HepG2 (cell line): ENCODE measurements around the gene TOMM20. TPM values are rescaled to one million over a fixed set of nuclear protein-coding genes. Genes with fewer than 3 reads are reported as not detected.

ENCODE experiments used
- ETV6 ChIP-seq: sonication (generic); formaldehyde crosslinking; conservative IDR thresholded peaks from 2 replicates; pipeline ENCODE4 v1.4.0; 2020; ENCODE audit warnings: missing genetic modification reagents
- HNRNPK ChIP-seq: fragments of 200-400 bp; formaldehyde crosslinking; IDR thresholded peaks from 2 replicates; pipeline ENCODE4 v1.6.1; 2018; ENCODE audit warnings: low read length, low read depth, moderate library complexity, mild to moderate bottlenecking; ENCODE audit not compliant: poor library complexity, severe bottlenecking
- HOXA7 ChIP-seq: sonication (generic); formaldehyde crosslinking; IDR thresholded peaks from 2 replicates; pipeline ENCODE4 v1.8.1; 2022; ENCODE audit warnings: mild to moderate bottlenecking, missing genetic modification reagents, moderate library complexity
- IRF2 ChIP-seq: IDR thresholded peaks from 2 replicates; pipeline ENCODE4 v1.6.1; 2018; ENCODE audit warnings: missing genetic modification reagents, missing compliant biosample characterization
- NFATC3 ChIP-seq: sonication (generic); formaldehyde crosslinking; IDR thresholded peaks from 2 replicates; pipeline ENCODE4 v1.5.1; 2020; ENCODE audit warnings: mild to moderate bottlenecking, missing genetic modification reagents
- NFE2 ChIP-seq: sonication (generic); formaldehyde crosslinking; IDR thresholded peaks from 2 replicates; pipeline ENCODE4 v1.4.0; 2020; ENCODE audit warnings: missing genetic modification reagents
- RBM22 ChIP-seq: fragments of 200-400 bp; formaldehyde crosslinking; optimal IDR thresholded peaks from 2 replicates; pipeline ENCODE3; 2017; ENCODE audit warnings: mild to moderate bottlenecking, low read length, moderate library complexity
- XRCC5 ChIP-seq: fragments of 200-400 bp; formaldehyde crosslinking; optimal IDR thresholded peaks from 2 replicates; pipeline ENCODE3; 2017; ENCODE audit warnings: mild to moderate bottlenecking, low read length
- ZMYM3 ChIP-seq: sonication (generic); formaldehyde crosslinking; IDR thresholded peaks from 2 replicates; pipeline ENCODE4 v1.5.1; 2020; ENCODE audit warnings: mild to moderate bottlenecking, missing genetic modification reagents
- ZNF317 ChIP-seq: sonication (generic); formaldehyde crosslinking; IDR thresholded peaks from 2 replicates; pipeline ENCODE4 v1.5.0; 2020; ENCODE audit warnings: mild to moderate bottlenecking, missing genetic modification reagents
- ZNF598 ChIP-seq: sonication (generic); formaldehyde crosslinking; IDR thresholded peaks from 2 replicates; pipeline ENCODE4 v1.5.1; 2020; ENCODE audit warnings: mild to moderate bottlenecking, missing genetic modification reagents, borderline replicate concordance
- ZNF768 ChIP-seq: sonication (generic); formaldehyde crosslinking; IDR thresholded peaks from 2 replicates; pipeline ENCODE4 v1.4.0; 2020; ENCODE audit warnings: missing genetic modification reagents
- ZNF777 ChIP-seq: sonication (generic); formaldehyde crosslinking; IDR thresholded peaks from 2 replicates; pipeline ENCODE4 v1.4.0; 2020; ENCODE audit warnings: missing genetic modification reagents
- ZNF883 ChIP-seq: sonication (generic); formaldehyde crosslinking; IDR thresholded peaks from 2 replicates; pipeline ENCODE4 v1.5.1; 2020; ENCODE audit warnings: mild to moderate bottlenecking, missing genetic modification reagents; ENCODE audit errors: not compliant biosample characterization
- ZSCAN21 ChIP-seq: sonication (generic); formaldehyde crosslinking; IDR thresholded peaks from 2 replicates; pipeline ENCODE4 v1.8.0; 2022; ENCODE audit warnings: mild to moderate bottlenecking, missing genetic modification reagents, moderate library complexity, borderline replicate concordance
- polyA plus RNA-seq, 8 experiments: library from polyadenylated mRNA; depleted of rRNA in 3 of 8; stranded (reverse) in 7 of 8; unstranded in 1 of 8; fragments of >200 nt; fragmentation: Illumina TruSeq in 4 of 8; extraction: Trizol in 4 of 8; gene quantifications; 2 replicates each; pipeline versions ENCODE4 v1.2.1 to v1.2.3, GENCODE V29; 2011 to 2016; ENCODE audit warnings: low read depth in 4 of 8, missing spikeins in 1 of 8, mixed read lengths in 1 of 8; ENCODE audit not compliant: insufficient read depth in 1 of 8
- total RNA-seq, 5 experiments: library from RNA; depleted of rRNA; stranded (reverse); fragments of >200 nt; fragmentation: Illumina TruSeq; extraction: Trizol; gene quantifications; 2 replicates each; pipeline ENCODE4 v1.2.3, GENCODE V29; 2016; ENCODE audit warnings: low read depth in 1 of 5
- TF ChIP-seq, protein P1 (sequence below): sonication (generic); formaldehyde crosslinking; IDR thresholded peaks from 2 replicates; pipeline ENCODE4 v1.4.0; 2020; ENCODE audit warnings: missing genetic modification reagents
- TF ChIP-seq, protein P2 (sequence below): sonication (generic); formaldehyde crosslinking; IDR thresholded peaks from 2 replicates; pipeline ENCODE4 v1.9.0; 2021; ENCODE audit warnings: missing genetic modification reagents, mild to moderate bottlenecking, borderline replicate concordance
- TF ChIP-seq, protein P3 (sequence below): IDR thresholded peaks from 2 replicates; pipeline ENCODE4 v1.6.1; 2016; ENCODE audit warnings: low read depth
- TF ChIP-seq, protein P4 (sequence below): sonication (generic); formaldehyde crosslinking; IDR thresholded peaks from 2 replicates; pipeline ENCODE4 v1.4.0; 2020; ENCODE audit warnings: missing genetic modification reagents
- TF ChIP-seq, protein P5 (sequence below): sonication (generic); formaldehyde crosslinking; IDR thresholded peaks from 2 replicates; pipeline ENCODE4 v1.4.0; 2020; ENCODE audit warnings: missing genetic modification reagents

The TOMM20 gene
- total and polyA plus RNA-seq, 2 of the 13 experiments (the other 11 are each of a cell fraction or from before 2014, with no cell fraction given) = 153 to 376 TPM

DNA sequence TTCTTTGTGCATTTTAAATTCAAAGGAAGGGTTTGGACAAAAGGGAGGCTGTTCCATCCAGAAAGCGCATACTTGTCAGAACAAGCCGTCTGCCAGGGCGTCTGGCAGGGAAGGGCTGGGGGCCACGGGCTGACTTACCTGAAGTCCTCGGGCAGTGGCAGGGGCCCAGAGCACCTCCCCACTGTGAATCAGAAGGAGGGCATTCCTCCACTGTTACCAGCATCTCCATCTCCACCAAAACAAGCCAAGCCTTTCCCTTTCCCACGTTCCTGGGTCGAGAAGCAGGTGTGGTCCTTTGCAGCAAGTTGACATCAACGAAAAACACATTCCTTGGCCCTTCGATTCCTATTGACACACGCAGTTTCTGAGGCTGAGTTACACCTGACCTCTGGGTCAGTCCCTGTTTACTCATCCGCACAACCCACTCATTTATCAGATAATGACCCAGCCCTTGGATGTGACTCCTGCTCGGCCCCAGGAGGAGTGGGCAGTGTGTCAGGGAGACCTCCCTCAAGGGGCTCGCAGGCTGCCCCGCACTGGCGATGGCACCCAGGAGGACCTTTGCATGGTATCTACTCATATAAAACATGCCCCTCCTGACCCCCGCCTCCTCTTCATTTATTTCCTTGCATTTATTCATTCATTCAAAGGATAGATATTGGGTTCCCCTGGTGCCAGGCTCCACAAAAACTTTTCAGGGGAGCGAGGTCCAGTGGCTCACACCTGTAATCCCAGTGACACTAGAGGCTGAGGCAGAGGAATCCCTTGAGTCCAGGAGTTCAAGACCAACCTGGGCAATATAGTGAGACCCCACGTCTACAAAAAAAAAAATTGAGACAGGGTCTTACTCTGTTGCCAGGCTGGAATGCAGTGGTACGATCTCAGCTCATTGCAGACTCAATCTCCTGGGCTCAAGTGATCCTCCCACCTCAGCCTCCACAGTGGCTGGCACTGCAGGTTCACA is 60.2 kb downstream of the TOMM20 start (continued):
- no peak; the same call in 1 of the 2 replicates for TF ChIP-seq ZNF317 (CRISPR knock-in tag)
- peak; percentile 53 for TF ChIP-seq RBM22
- TF ChIP-seq, protein P1, sequence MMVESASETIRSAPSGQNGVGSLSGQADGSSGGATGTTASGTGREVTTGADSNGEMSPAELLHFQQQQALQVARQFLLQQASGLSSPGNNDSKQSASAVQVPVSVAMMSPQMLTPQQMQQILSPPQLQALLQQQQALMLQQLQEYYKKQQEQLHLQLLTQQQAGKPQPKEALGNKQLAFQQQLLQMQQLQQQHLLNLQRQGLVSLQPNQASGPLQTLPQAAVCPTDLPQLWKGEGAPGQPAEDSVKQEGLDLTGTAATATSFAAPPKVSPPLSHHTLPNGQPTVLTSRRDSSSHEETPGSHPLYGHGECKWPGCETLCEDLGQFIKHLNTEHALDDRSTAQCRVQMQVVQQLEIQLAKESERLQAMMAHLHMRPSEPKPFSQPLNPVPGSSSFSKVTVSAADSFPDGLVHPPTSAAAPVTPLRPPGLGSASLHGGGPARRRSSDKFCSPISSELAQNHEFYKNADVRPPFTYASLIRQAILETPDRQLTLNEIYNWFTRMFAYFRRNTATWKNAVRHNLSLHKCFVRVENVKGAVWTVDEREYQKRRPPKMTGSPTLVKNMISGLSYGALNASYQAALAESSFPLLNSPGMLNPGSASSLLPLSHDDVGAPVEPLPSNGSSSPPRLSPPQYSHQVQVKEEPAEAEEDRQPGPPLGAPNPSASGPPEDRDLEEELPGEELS (CRISPR knock-in tag) = peak; percentile 94
- no peak for TF ChIP-seq HNRNPK
- no peak for TF ChIP-seq ZNF777
- TF ChIP-seq XRCC5 = peak; percentile 54
- TF ChIP-seq ZMYM3 = peak; percentile 48; the same call in 1 of the 2 replicates
- TF ChIP-seq ZNF883 (CRISPR knock-in tag) = no peak
- TF ChIP-seq ZNF598 (CRISPR knock-in tag) = no peak
- TF ChIP-seq, protein P2, sequence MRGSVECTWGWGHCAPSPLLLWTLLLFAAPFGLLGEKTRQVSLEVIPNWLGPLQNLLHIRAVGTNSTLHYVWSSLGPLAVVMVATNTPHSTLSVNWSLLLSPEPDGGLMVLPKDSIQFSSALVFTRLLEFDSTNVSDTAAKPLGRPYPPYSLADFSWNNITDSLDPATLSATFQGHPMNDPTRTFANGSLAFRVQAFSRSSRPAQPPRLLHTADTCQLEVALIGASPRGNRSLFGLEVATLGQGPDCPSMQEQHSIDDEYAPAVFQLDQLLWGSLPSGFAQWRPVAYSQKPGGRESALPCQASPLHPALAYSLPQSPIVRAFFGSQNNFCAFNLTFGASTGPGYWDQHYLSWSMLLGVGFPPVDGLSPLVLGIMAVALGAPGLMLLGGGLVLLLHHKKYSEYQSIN (CRISPR knock-in tag) = no peak
- TF ChIP-seq, protein P3, sequence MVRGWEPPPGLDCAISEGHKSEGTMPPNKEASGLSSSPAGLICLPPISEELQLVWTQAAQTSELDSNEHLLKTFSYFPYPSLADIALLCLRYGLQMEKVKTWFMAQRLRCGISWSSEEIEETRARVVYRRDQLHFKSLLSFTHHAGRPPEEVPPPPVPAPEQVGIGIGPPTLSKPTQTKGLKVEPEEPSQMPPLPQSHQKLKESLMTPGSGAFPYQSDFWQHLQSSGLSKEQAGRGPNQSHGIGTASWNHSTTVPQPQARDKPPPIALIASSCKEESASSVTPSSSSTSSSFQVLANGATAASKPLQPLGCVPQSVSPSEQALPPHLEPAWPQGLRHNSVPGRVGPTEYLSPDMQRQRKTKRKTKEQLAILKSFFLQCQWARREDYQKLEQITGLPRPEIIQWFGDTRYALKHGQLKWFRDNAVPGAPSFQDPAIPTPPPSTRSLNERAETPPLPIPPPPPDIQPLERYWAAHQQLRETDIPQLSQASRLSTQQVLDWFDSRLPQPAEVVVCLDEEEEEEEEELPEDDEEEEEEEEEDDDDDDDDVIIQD (CRISPR knock-in tag) = peak; percentile 71; the same call in 1 of the 2 replicates
- TF ChIP-seq, protein P4, sequence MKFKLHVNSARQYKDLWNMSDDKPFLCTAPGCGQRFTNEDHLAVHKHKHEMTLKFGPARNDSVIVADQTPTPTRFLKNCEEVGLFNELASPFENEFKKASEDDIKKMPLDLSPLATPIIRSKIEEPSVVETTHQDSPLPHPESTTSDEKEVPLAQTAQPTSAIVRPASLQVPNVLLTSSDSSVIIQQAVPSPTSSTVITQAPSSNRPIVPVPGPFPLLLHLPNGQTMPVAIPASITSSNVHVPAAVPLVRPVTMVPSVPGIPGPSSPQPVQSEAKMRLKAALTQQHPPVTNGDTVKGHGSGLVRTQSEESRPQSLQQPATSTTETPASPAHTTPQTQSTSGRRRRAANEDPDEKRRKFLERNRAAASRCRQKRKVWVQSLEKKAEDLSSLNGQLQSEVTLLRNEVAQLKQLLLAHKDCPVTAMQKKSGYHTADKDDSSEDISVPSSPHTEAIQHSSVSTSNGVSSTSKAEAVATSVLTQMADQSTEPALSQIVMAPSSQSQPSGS (CRISPR knock-in tag) = peak; percentile 80
- TF ChIP-seq ZNF768 = no peak
- TF ChIP-seq, protein P5, sequence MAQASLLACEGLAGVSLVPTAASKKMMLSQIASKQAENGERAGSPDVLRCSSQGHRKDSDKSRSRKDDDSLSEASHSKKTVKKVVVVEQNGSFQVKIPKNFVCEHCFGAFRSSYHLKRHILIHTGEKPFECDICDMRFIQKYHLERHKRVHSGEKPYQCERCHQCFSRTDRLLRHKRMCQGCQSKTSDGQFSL (CRISPR knock-in tag) = no peak
- no peak for TF ChIP-seq NFATC3 (CRISPR knock-in tag)
- no peak for TF ChIP-seq NFE2 (CRISPR knock-in tag)
- TF ChIP-seq IRF2 (CRISPR knock-in tag) = peak; percentile 81
- no peak for TF ChIP-seq ETV6
- no peak for TF ChIP-seq HOXA7 (CRISPR knock-in tag)
- TF ChIP-seq ZSCAN21 (CRISPR knock-in tag) = peak; percentile 90
